ENCODE results near the gene EDN2. TPM values are rescaled to one million over a fixed set of nuclear protein-coding genes. Genes with fewer than 3 reads are reported as not detected.

The EDN2 gene
- total and polyA plus RNA-seq, 2 donors (not counting 1 experiment from before 2014, with no cell fraction given) = not detected

GRCh38 chr1:41444785-41445184, 39.7 kb downstream of the EDN2 start:
- Histone ChIP-seq H3K27ac (ENCODE audit: low read length in 2 of 2) (no peak overlapping the region), H3K4me3 (ENCODE audit: control extremely low read depth in 1 of 5, extremely low read depth in 1 of 5, insufficient read depth in 1 of 5, low read depth in 2 of 5, low read length in 4 of 5) (no peak overlapping the region), H3K4me1 (ENCODE audit: control insufficient read depth in 2 of 2, insufficient read depth in 2 of 2, low read length in 2 of 2) (no peaks in the 10 kb centered on the region), H3K79me2 (ENCODE audit: control insufficient read depth, insufficient read depth, low read length) (no peaks in the 10 kb centered on the region), H3K4me2 (replicated peaks; ENCODE audit: low read depth, low read length, poor library complexity, severe bottlenecking) (no peak overlapping the region), H3K9ac (ENCODE audit: low read length) (no peak overlapping the region), H4K20me1 (ENCODE audit: control insufficient read depth, insufficient read depth, low read length, poor library complexity, severe bottlenecking) (no peaks in the 10 kb centered on the region), H3K27me3 (replicated peaks in 1 of 4; ENCODE audit: control extremely low read depth in 1 of 4, control insufficient read depth in 3 of 4, insufficient read depth in 4 of 4, low read length in 3 of 4) (peaks cover 0 to 7% (median 0%) of the 10 kb centered on the region in 4 experiments), H3K36me3 (replicated peaks in 1 of 2; ENCODE audit: control extremely low read depth in 1 of 2, control insufficient read depth in 1 of 2, extremely low read depth in 1 of 2, insufficient read depth in 2 of 2, low read length in 1 of 2) (no peaks in the 10 kb centered on the region), H3K9me3 (ENCODE audit: control extremely low read depth in 1 of 3, control insufficient read depth in 2 of 3, insufficient read depth in 1 of 3, low read length in 2 of 3) (peaks cover 0 to 25% (median 12%) of the 10 kb centered on the region in 3 donors), H2AFZ (ENCODE audit: insufficient read depth, low read depth, low read length, poor library complexity, severe bottlenecking) (no peak overlapping the region)
- no peaks in the 10 kb centered on the region for H3K4me1 Mint-ChIP-seq
- no peak overlapping the region for H3K27ac Mint-ChIP-seq
- CTCF ChIA-PET = interaction anchor here (1.1 kb wide), 1 partner anchor 13 kb away, joined by 4 read pairs; no protein-coding TSS in a partner anchor
- no peaks in the 10 kb centered on the region for H3K9me3 Mint-ChIP-seq (ENCODE audit: insufficient read depth)
- H3K27me3 Mint-ChIP-seq = peaks cover 20% of the 10 kb centered on the region
- ATAC-seq (ENCODE audit: low read depth) = no peak
- TF ChIP-seq EZH2 (IDR thresholded peaks at IDR 0.05; ENCODE audit: borderline replicate concordance, insufficient read depth, low read depth, low read length, poor library complexity, severe bottlenecking) = no peak
- TF ChIP-seq, protein P1, sequence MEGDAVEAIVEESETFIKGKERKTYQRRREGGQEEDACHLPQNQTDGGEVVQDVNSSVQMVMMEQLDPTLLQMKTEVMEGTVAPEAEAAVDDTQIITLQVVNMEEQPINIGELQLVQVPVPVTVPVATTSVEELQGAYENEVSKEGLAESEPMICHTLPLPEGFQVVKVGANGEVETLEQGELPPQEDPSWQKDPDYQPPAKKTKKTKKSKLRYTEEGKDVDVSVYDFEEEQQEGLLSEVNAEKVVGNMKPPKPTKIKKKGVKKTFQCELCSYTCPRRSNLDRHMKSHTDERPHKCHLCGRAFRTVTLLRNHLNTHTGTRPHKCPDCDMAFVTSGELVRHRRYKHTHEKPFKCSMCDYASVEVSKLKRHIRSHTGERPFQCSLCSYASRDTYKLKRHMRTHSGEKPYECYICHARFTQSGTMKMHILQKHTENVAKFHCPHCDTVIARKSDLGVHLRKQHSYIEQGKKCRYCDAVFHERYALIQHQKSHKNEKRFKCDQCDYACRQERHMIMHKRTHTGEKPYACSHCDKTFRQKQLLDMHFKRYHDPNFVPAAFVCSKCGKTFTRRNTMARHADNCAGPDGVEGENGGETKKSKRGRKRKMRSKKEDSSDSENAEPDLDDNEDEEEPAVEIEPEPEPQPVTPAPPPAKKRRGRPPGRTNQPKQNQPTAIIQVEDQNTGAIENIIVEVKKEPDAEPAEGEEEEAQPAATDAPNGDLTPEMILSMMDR (IDR thresholded peaks at IDR 0.05) = no peak
- intact Hi-C loops (cut with micrococcal nuclease) = no loop called here
- no peak for DNase-seq
- POLR2A ChIA-PET = no interaction called here
- H3K4me3 Mint-ChIP-seq = no peak overlapping the region

DNA sequence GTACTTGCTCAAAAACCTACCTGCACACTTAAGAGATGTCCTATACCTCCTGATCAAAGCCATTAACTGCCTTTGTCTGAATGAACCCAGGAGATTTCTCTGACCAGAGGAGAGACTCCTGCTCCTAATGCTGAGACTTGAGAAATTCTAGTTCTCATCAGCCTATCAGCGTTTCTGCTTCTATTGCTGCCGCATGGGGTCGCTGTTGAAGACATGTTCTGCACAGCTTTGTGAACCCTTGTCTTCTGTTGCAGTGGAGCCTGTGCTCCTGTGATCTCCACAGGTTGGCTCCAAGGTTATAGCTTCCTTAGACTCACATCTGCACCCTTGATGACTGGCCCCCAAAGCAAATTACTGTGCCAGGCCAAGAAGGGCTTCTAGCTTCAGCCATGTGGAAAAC, 40.2 kb downstream of the EDN2 start:
- CTCF ChIA-PET = interaction anchor here (1.4 kb wide), 1 partner anchor 12 kb away, joined by 4 read pairs; no protein-coding TSS in a partner anchor
- POLR2A ChIA-PET = no interaction called here
- TF ChIP-seq, protein P1 (IDR thresholded peaks at IDR 0.05) = no peak
- TF ChIP-seq EZH2 (IDR thresholded peaks at IDR 0.05; ENCODE audit: borderline replicate concordance, insufficient read depth, low read depth, low read length, poor library complexity, severe bottlenecking) = no peak

More for the DNA sequence above, 40.2 kb downstream of the EDN2 start:
- no peak overlapping the region for H3K27ac ChIP-seq (ENCODE audit: low read length in 2 of 2)
- H2AFZ ChIP-seq (ENCODE audit: insufficient read depth, low read depth, low read length, poor library complexity, severe bottlenecking) = no peak overlapping the region
- H3K79me2 ChIP-seq (ENCODE audit: control insufficient read depth, insufficient read depth, low read length) = no peaks in the 10 kb centered on the region
- ATAC-seq (ENCODE audit: low read depth) = no peak
- H3K9ac ChIP-seq (ENCODE audit: low read length) = no peak overlapping the region
- WGBS (ENCODE audit: insufficient coverage) = 43% methylated on average over 3 of the region's 3 CpGs
- H3K4me2 ChIP-seq (replicated peaks; ENCODE audit: low read depth, low read length, poor library complexity, severe bottlenecking) = no peak overlapping the region
- no peak for DNase-seq
- intact Hi-C loops (cut with micrococcal nuclease) = no loop called here
- H3K27me3 Mint-ChIP-seq = peaks cover 22% of the 10 kb centered on the region
- no peak overlapping the region for H3K27ac Mint-ChIP-seq
- no peaks in the 10 kb centered on the region for H3K4me1 ChIP-seq (ENCODE audit: control insufficient read depth in 2 of 2, insufficient read depth in 2 of 2, low read length in 2 of 2)
- no peaks in the 10 kb centered on the region for H3K36me3 ChIP-seq (replicated peaks in 1 of 2; ENCODE audit: control extremely low read depth in 1 of 2, control insufficient read depth in 1 of 2, extremely low read depth in 1 of 2, insufficient read depth in 2 of 2, low read length in 1 of 2)
- no peak overlapping the region for H3K4me3 ChIP-seq (ENCODE audit: control extremely low read depth in 1 of 5, extremely low read depth in 1 of 5, insufficient read depth in 1 of 5, low read depth in 2 of 5, low read length in 4 of 5)
- peaks cover 0 to 25% (median 12%) of the 10 kb centered on the region in 3 donors for H3K9me3 ChIP-seq (ENCODE audit: control extremely low read depth in 1 of 3, control insufficient read depth in 2 of 3, insufficient read depth in 1 of 3, low read length in 2 of 3)
- no peak overlapping the region for H3K4me3 Mint-ChIP-seq
- peaks cover 0 to 7% (median 2%) of the 10 kb centered on the region in 4 experiments for H3K27me3 ChIP-seq (replicated peaks in 1 of 4; ENCODE audit: control extremely low read depth in 1 of 4, control insufficient read depth in 3 of 4, insufficient read depth in 4 of 4, low read length in 3 of 4)
- H3K4me1 Mint-ChIP-seq = no peaks in the 10 kb centered on the region
- H4K20me1 ChIP-seq (ENCODE audit: control insufficient read depth, insufficient read depth, low read length, poor library complexity, severe bottlenecking) = no peaks in the 10 kb centered on the region
- no peaks in the 10 kb centered on the region for H3K9me3 Mint-ChIP-seq (ENCODE audit: insufficient read depth)

Data from B cell (primary cell).